IMR-90 (cell line): ENCODE results near the gene PXDC1. TPM values are rescaled to one million over a fixed set of nuclear protein-coding genes. Genes with fewer than 3 reads are reported as not detected.
A peak's percentile ranks its signal among the peaks of the same experiment; 100 is the strongest.

Source experiments
- ATAC-seq: fragments of 200-7000 bp; cut with Tn5 transposase; 2 replicates; pipeline ENCODE4 v1.9.1; 2020; ENCODE audit warnings: low read depth, mild to moderate bottlenecking, moderate library complexity
- BruUV-seq: library from RNA; stranded (reverse); fragments of 400-500 nt; replicated peaks from 2 replicates; lab custom pipeline; 2021; lab: Mats Ljungman, UMichigan
- CTCF ChIA-PET: fragments of 300-600 bp; formaldehyde crosslinking; extraction: SDS; loops from one replicate; lab custom pipeline; 2021; ENCODE audit warnings: antibody characterized with exemption; lab: Yijun Ruan, JAX
- POLR2A ChIA-PET: fragments of 300-600 bp; sonication (Branson Sonifier 250); formaldehyde crosslinking; loops from one replicate; lab custom pipeline; 2022; ENCODE audit warnings: antibody characterized with exemption; ENCODE audit not compliant: unreplicated experiment; lab: Charles Lee
- DNase-seq: peaks from one replicate; pipeline ENCODE4 v3.0.0; 2013
- H2AFZ ChIP-seq: replicated peaks from 2 replicates; pipeline ENCODE3; 2013; ENCODE audit warnings: low read length, mild to moderate bottlenecking; ENCODE audit not compliant: poor library complexity
- H2AK5ac ChIP-seq: 2 replicates; pipeline ENCODE4 v1.6.1; 2013; ENCODE audit warnings: low read depth, low read length, inconsistent platforms
- H2AK9ac ChIP-seq: replicated peaks from 2 replicates; pipeline ENCODE3; 2013; ENCODE audit warnings: mild to moderate bottlenecking, low read depth, low read length, moderate library complexity; ENCODE audit not compliant: poor library complexity
- H2BK120ac ChIP-seq: 2 replicates; pipeline ENCODE4 v1.6.1; 2013; ENCODE audit warnings: low read depth, low read length, inconsistent platforms
- H2BK15ac ChIP-seq: 3 replicates; pipeline ENCODE4 v1.6.1; 2013; ENCODE audit warnings: low read depth, low read length, inconsistent platforms
- H2BK20ac ChIP-seq: 2 replicates; pipeline ENCODE4 v1.6.1; 2013; ENCODE audit warnings: low read depth, mild to moderate bottlenecking, inconsistent platforms, low read length, moderate library complexity
- H2BK5ac ChIP-seq: 2 replicates; pipeline ENCODE4 v1.6.1; 2013; ENCODE audit warnings: mild to moderate bottlenecking, low read depth, low read length, inconsistent platforms; ENCODE audit not compliant: poor library complexity, severe bottlenecking
- H3K14ac ChIP-seq: replicated peaks from 2 replicates; pipeline ENCODE4 v1.6.1; 2013; ENCODE audit warnings: low read depth, low read length, inconsistent platforms
- H3K18ac ChIP-seq: 2 replicates; pipeline ENCODE4 v1.6.1; 2013; ENCODE audit warnings: low read depth, low read length, control low read depth
- H3K23ac ChIP-seq: 2 replicates; pipeline ENCODE4 v1.6.1; 2013; ENCODE audit warnings: low read depth, low read length, inconsistent platforms
- H3K27ac ChIP-seq: 2 replicates; pipeline ENCODE4 v1.5.1; 2013; ENCODE audit warnings: mild to moderate bottlenecking, control low read depth, low read length; ENCODE audit not compliant: insufficient read depth
- H3K27me3 ChIP-seq: 2 replicates; pipeline ENCODE4 v1.6.1; 2013; ENCODE audit warnings: low read length; ENCODE audit not compliant: control insufficient read depth, insufficient read depth
- H3K36me3 ChIP-seq: 2 replicates; pipeline ENCODE4 v1.6.1; 2013; ENCODE audit warnings: low read length, mixed read lengths; ENCODE audit not compliant: control insufficient read depth, insufficient read depth
- H3K4ac ChIP-seq: 2 replicates; pipeline ENCODE4 v1.6.1; 2013; ENCODE audit warnings: low read depth, low read length, inconsistent platforms
- H3K4me1 ChIP-seq: 2 replicates; pipeline ENCODE4 v1.6.1; 2013; ENCODE audit warnings: low read length, mixed read lengths; ENCODE audit not compliant: control insufficient read depth, insufficient read depth
- H3K4me2 ChIP-seq: 2 replicates; pipeline ENCODE4 v1.6.1; 2013; ENCODE audit warnings: low read depth, mild to moderate bottlenecking, control low read depth, low read length, moderate library complexity
- H3K4me3 ChIP-seq: 2 replicates; pipeline ENCODE4 v1.5.1; 2013; ENCODE audit warnings: low read depth, mild to moderate bottlenecking, control low read depth, low read length, moderate library complexity; ENCODE audit not compliant: insufficient read depth
- H3K56ac ChIP-seq: 2 replicates; pipeline ENCODE4 v1.6.1; 2013; ENCODE audit warnings: low read length, inconsistent platforms; ENCODE audit not compliant: insufficient read depth; ENCODE audit errors: extremely low read depth
- H3K79me1 ChIP-seq, 2 experiments: 2 replicates each; pipeline ENCODE4 v1.6.1; 2013; ENCODE audit warnings: low read length in 2 of 2, inconsistent platforms in 1 of 2, low read depth in 1 of 2
- H3K9ac ChIP-seq: 2 replicates; pipeline ENCODE4 v1.6.1; 2013; ENCODE audit warnings: low read depth, low read length, control low read depth
- H3K9me1 ChIP-seq: 2 replicates; pipeline ENCODE4 v1.6.1; 2013; ENCODE audit warnings: low read length, inconsistent platforms; ENCODE audit not compliant: insufficient read depth
- H3K9me3 ChIP-seq: 2 replicates; pipeline ENCODE4 v1.6.1; 2013; ENCODE audit warnings: low read length; ENCODE audit not compliant: control insufficient read depth, insufficient read depth
- H4K20me1 ChIP-seq: 2 replicates; pipeline ENCODE4 v1.6.1; 2013; ENCODE audit warnings: low read length, inconsistent platforms; ENCODE audit not compliant: insufficient read depth
- H4K5ac ChIP-seq: 2 replicates; pipeline ENCODE4 v1.6.1; 2013; ENCODE audit warnings: mild to moderate bottlenecking, low read depth, low read length, control low read depth
- H4K8ac ChIP-seq, 2 experiments: 2 replicates each; pipeline ENCODE4 v1.6.1; 2013; ENCODE audit warnings: low read depth in 2 of 2, low read length in 2 of 2, control low read depth in 1 of 2, inconsistent platforms in 1 of 2
- H4K91ac ChIP-seq: 2 replicates; pipeline ENCODE4 v1.6.1; 2013; ENCODE audit warnings: low read depth, low read length, inconsistent platforms; ENCODE audit not compliant: insufficient read depth
- CEBPB ChIP-seq: IDR thresholded peaks from 2 replicates; pipeline ENCODE4 v1.6.1; 2012; ENCODE audit warnings: low read depth, low read length, improper control_type of control experiment
- MXI1 ChIP-seq: IDR thresholded peaks from 2 replicates; pipeline ENCODE4 v1.6.1; 2012; ENCODE audit warnings: low read depth, mild to moderate bottlenecking, low read length, moderate library complexity, borderline replicate concordance
- RCOR1 ChIP-seq: IDR thresholded peaks from 2 replicates; pipeline ENCODE4 v1.6.1; 2012; ENCODE audit warnings: mild to moderate bottlenecking, low read length, improper control_type of control experiment; ENCODE audit not compliant: insufficient replicate concordance
- WGBS, 2 experiments: methylation state at CpG; one replicate each; pipeline versions ENCODE4 v1.1.5 to v1.1.7; 2013; ENCODE audit warnings: missing lambda C conversion rate in 2 of 2; ENCODE audit not compliant: insufficient read length in 1 of 2; ENCODE audit errors: extremely low coverage in 2 of 2; 5-methylcytosine and 5-hydroxymethylcytosine counted together
- dilution Hi-C: fragments of 300-500 bp; cut with HindIII; formaldehyde crosslinking; loops from one replicate; pipeline ENCODE4 v1.14.3; 2018; ENCODE audit warnings: low sequenced_read_pairs; ENCODE audit not compliant: unreplicated experiment
- in situ Hi-C: fragments of 300-500 bp; cut with MboI; formaldehyde crosslinking; loops from 3 replicates; pipeline ENCODE4 v1.14.3; 2019; ENCODE audit warnings: low sequenced_read_pairs, inconsistent platforms, mixed read lengths
- intact Hi-C: fragments of 100-400 bp; cut with micrococcal nuclease; formaldehyde crosslinking; loops from 2 replicates; pipeline ENCODE4 v1.10.0; 2022
- polyA plus RNA-seq, 3 experiments: library from polyadenylated mRNA; depleted of rRNA; stranded (reverse); fragments of >200 nt; gene quantifications; 2 replicates each; pipeline ENCODE4 v1.2.3, GENCODE V29; 2012; ENCODE audit warnings: low replicate concordance in 1 of 3
- total RNA-seq: library from RNA; depleted of rRNA; stranded (reverse); fragments of >200 nt; gene quantifications from 2 replicates; pipeline ENCODE4 v1.2.3, GENCODE V29; 2012
- TF ChIP-seq, protein P1 (sequence below): fragments of 150-350 bp; IDR thresholded peaks from 2 replicates; pipeline ENCODE4 v1.6.1; 2016; ENCODE audit warnings: low read depth, mild to moderate bottlenecking, low read length, moderate library complexity, borderline replicate concordance

Gene PXDC1
- total and polyA plus RNA-seq, 2 of the 4 experiments (the other 2 are of a cell fraction) = 63.3 to 72.2 TPM

DNA sequence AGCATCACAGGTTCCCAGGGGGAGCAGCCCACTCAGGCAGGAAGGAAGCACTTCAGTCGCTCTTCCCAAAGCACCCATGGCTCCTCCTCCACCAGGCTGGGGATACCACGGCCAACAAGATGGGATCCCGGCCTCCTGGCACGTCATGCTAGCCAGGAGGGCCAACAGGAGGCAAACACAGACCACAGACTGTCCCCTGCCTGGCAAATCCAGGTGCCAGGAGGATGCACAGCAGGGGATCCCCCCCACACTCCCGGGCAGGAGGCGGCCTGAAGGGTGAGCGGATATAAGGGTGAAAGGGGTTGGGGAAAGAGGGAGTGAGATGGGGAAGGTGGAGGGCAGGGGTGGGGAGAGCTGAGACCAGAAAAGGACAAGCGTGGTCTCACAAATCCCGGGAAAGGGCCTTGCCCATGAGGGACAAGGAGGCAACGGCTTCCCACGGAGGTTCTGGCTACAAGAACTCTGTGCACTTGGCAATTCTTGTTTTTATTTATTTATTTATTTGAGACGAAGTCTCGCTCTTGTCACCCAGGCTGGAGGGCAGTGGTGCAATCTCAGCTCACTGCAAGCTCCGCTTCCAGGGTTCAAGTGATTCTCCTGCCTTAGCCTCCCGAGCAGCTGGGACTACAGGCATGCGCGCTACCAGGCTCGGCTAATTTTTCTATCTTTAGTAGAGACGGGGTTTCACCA lies 7.2 kb downstream of the PXDC1 start (continued):
- TF ChIP-seq, protein P1, sequence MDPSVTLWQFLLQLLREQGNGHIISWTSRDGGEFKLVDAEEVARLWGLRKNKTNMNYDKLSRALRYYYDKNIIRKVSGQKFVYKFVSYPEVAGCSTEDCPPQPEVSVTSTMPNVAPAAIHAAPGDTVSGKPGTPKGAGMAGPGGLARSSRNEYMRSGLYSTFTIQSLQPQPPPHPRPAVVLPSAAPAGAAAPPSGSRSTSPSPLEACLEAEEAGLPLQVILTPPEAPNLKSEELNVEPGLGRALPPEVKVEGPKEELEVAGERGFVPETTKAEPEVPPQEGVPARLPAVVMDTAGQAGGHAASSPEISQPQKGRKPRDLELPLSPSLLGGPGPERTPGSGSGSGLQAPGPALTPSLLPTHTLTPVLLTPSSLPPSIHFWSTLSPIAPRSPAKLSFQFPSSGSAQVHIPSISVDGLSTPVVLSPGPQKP = no peak

- TF ChIP-seq RCOR1 (no peak), CEBPB (no peak), MXI1 (no peak)
- H4K20me1 ChIP-seq = peaks cover 100% of the 10 kb centered on the region
- no peak overlapping the region for H2AFZ ChIP-seq
- peaks cover 9% of the 10 kb centered on the region; the same call in 1 of the 2 replicates for H3K36me3 ChIP-seq
- intact Hi-C loops = loop anchor here (10.0 kb wide), 1 partner anchor 411 kb away; no protein-coding TSS in a partner anchor
- ATAC-seq (no peak), DNase-seq (no peak)
- ChIA-PET CTCF (interaction anchor here (1.7 to 2.9 kb wide), 2 partner anchors 105 to 235 kb away, joined by 12 read pairs; partner anchors contain the start of gene FAM50B), POLR2A (interaction anchor here (0.5 kb wide), 1 partner anchor 13 kb away, joined by 3 read pairs; no protein-coding TSS in a partner anchor)
- H3K4me2 ChIP-seq = no peak overlapping the region
- in situ Hi-C loops = loop anchor here (10.0 to 25.0 kb wide), 2 partner anchors 141 to 606 kb away; no protein-coding TSS in a partner anchor
- H2BK15ac ChIP-seq = no peak overlapping the region
- H2AK9ac ChIP-seq = no peak overlapping the region
- no peak overlapping the region for H2BK120ac ChIP-seq
- H4K91ac ChIP-seq = no peak overlapping the region
- H3K14ac ChIP-seq = no peak overlapping the region
- peaks cover 32% of the 10 kb centered on the region for H3K9me1 ChIP-seq
- dilution Hi-C loops = no loop called here
- H3K27ac ChIP-seq = no peak overlapping the region
- H3K23ac ChIP-seq = no peak overlapping the region
- H3K79me1 ChIP-seq = peaks cover 11 to 83% of the 10 kb centered on the region in 2 experiments; a peak in 3 of 4 replicates
- H2AK5ac ChIP-seq = 0 out of 2 replicates have a peak overlapping the region, but pooled peaks have one; percentile 23
- no peak overlapping the region for H3K4me3 ChIP-seq
- no peak overlapping the region for H4K5ac ChIP-seq
- peaks cover 41% of the 10 kb centered on the region for H3K4me1 ChIP-seq
- H3K27me3 ChIP-seq = no peaks in the 10 kb centered on the region
- no peaks in the 10 kb centered on the region for H3K9me3 ChIP-seq
- WGBS, 2 experiments = no CpG with 5 or more reads among the region's 10 CpGs
- BruUV-seq = no TSS peak
- no peak overlapping the region for H3K56ac ChIP-seq
- no peak overlapping the region for H3K18ac ChIP-seq
- H3K9ac ChIP-seq = no peak overlapping the region
- no peak overlapping the region for H2BK20ac ChIP-seq
- no peak overlapping the region for H3K4ac ChIP-seq
- no peak overlapping the region; a peak in 1 of 4 replicates for H4K8ac ChIP-seq
- H2BK5ac ChIP-seq = no peak overlapping the region
Measured at GRCh38 chr6:3743541-3743940, 8.0 kb downstream of the PXDC1 start.
